GM19372 (cell line): ENCODE measurements around the gene PPARG.
"Not testable (repeated sequence)": the region's sequence is repeated elsewhere in the genome, so short reads cannot be mapped to it uniquely, and the experiment has no call there.

ENCODE experiments used
- ATAC-seq: cut with Tn5 transposase; IDR thresholded peaks from one replicate; pipeline ENCODE4 v1.9.1; 2021; ENCODE audit warnings: mild to moderate bottlenecking, low read depth, moderate library complexity; ENCODE audit not compliant: unreplicated experiment

PPARG gene

GRCh38 chr3:12472796-12473195 is 183.9 kb downstream of the PPARG start:
- ATAC-seq, result no peak

GRCh38 chr3:12473511-12473910 is 184.6 kb downstream of the PPARG start:
- no peak for ATAC-seq

- ATAC-seq, result no peak
Observed at GRCh38 chr3:12476238-12476897, 187.5 kb downstream of the PPARG start.

GRCh38 chr3:12477256-12477655 is 188.4 kb downstream of the PPARG start:
- no peak for ATAC-seq

GRCh38 chr3:12478326-12478725 is 189.5 kb downstream of the PPARG start:
- no peak for ATAC-seq

- ATAC-seq, result not testable (repeated sequence)
Observed at GRCh38 chr3:12479198-12479597, 190.3 kb downstream of the PPARG start.

- ATAC-seq, result no peak
Observed at GRCh38 chr3:12479919-12480427, 191.1 kb downstream of the PPARG start.

GRCh38 chr3:12483410-12483809 is 194.5 kb downstream of the PPARG start:
- no peak for ATAC-seq

- ATAC-seq, result no peak
Observed at GRCh38 chr3:12483872-12484197, 195.0 kb downstream of the PPARG start.
